RCC 7860 (cell line): ENCODE measurements around the gene DESI2.
"Not testable (repeated sequence)": the region's sequence is repeated elsewhere in the genome, so short reads cannot be mapped to it uniquely, and the experiment has no call there.

Experiments used
- DNase-seq: peaks from one replicate; pipeline ENCODE4 v3.0.0-alpha.2; 2015; ENCODE audit warnings: low spot score
- FAIRE-seq: peaks from 2 replicates; lab custom pipeline; 2012; peaks lifted over from hg19 to GRCh38; lab: Jason Lieb, UNC

DESI2 gene

GRCh38 chr1:244654108-244655038 is 1.4 kb downstream of the DESI2 start:
- FAIRE-seq (no peak), DNase-seq (no peak)

- no peak for DNase-seq
- FAIRE-seq: no peak
These were observed 2.3 kb downstream of the DESI2 start for GRCh38 chr1:244655186-244655585.

GRCh38 chr1:244657421-244657820 is 4.5 kb downstream of the DESI2 start:
- no peak for DNase-seq
- no peak for FAIRE-seq

GRCh38 chr1:244659694-244660093 is 6.8 kb downstream of the DESI2 start:
- DNase-seq (no peak), FAIRE-seq (no peak)

- FAIRE-seq (no peak), DNase-seq (no peak)
These were observed 7.7 kb downstream of the DESI2 start for GRCh38 chr1:244660595-244660994.

- FAIRE-seq, DNase-seq: not testable (repeated sequence)
These were observed 8.8 kb downstream of the DESI2 start for GRCh38 chr1:244661569-244662312.

- DNase-seq (no peak), FAIRE-seq (no peak)
These were observed 9.7 kb downstream of the DESI2 start for GRCh38 chr1:244662599-244662998.

GRCh38 chr1:244664353-244664752 is 11.4 kb downstream of the DESI2 start:
- DNase-seq (no peak), FAIRE-seq (no peak)

GRCh38 chr1:244665771-244666217 is 12.9 kb downstream of the DESI2 start:
- DNase-seq: no peak
- no peak for FAIRE-seq

GRCh38 chr1:244666672-244667418 is 13.9 kb downstream of the DESI2 start:
- not testable (repeated sequence) for DNase-seq, FAIRE-seq

- DNase-seq (no peak), FAIRE-seq (no peak)
These were observed 14.9 kb downstream of the DESI2 start for GRCh38 chr1:244667797-244668196.

GRCh38 chr1:244672946-244673682 is 20.2 kb downstream of the DESI2 start:
- no peak for FAIRE-seq

GRCh38 chr1:244674446-244674845 is 21.5 kb downstream of the DESI2 start:
- DNase-seq (no peak), FAIRE-seq (no peak)

More at GRCh38 chr1:244672946-244673682, 20.2 kb downstream of the DESI2 start:
- no peak for DNase-seq

- FAIRE-seq (no peak), DNase-seq (no peak)
These were observed 22.2 kb downstream of the DESI2 start for GRCh38 chr1:244675167-244675566.

GRCh38 chr1:244678697-244679096 is 25.8 kb downstream of the DESI2 start:
- no peak for FAIRE-seq
- DNase-seq: no peak

GRCh38 chr1:244680667-244681066 is 27.7 kb downstream of the DESI2 start:
- FAIRE-seq: no peak

GRCh38 chr1:244682087-244682486 is 29.2 kb downstream of the DESI2 start:
- DNase-seq, FAIRE-seq: not testable (repeated sequence)

More at GRCh38 chr1:244680667-244681066, 27.7 kb downstream of the DESI2 start:
- no peak for DNase-seq

- DNase-seq (no peak), FAIRE-seq (no peak)
These were observed 43.0 kb downstream of the DESI2 start for GRCh38 chr1:244695937-244696336.

- FAIRE-seq (no peak), DNase-seq (no peak)
These were observed 46.8 kb downstream of the DESI2 start for GRCh38 chr1:244699741-244700140.

- FAIRE-seq (no peak), DNase-seq (no peak)
These were observed 47.9 kb downstream of the DESI2 start for GRCh38 chr1:244700808-244701207.
